HG03175 (cell line): ENCODE data around the gene LIMK2.
"Not testable (repeated sequence)": the region's sequence is repeated elsewhere in the genome, so short reads cannot be mapped to it uniquely, and the experiment has no call there.

ENCODE experiments used
- ATAC-seq: cut with Tn5 transposase; IDR thresholded peaks from one replicate; pipeline ENCODE4 v1.9.1; 2021; ENCODE audit warnings: mild to moderate bottlenecking, moderate library complexity; ENCODE audit not compliant: unreplicated experiment

LIMK2 gene

GRCh38 chr22:31211862-31212730 is at the start of gene LIMK2:
Gene LIMK2, plus strand, starts transcription at chr22:31212298. Its CDS starts 111 bp downstream, at chr22:31212409.
- peak; percentile 84 for ATAC-seq

- ATAC-seq = no peak
Measured at GRCh38 chr22:31170971-31171370, 41.1 kb upstream of the LIMK2 start.

DNA sequence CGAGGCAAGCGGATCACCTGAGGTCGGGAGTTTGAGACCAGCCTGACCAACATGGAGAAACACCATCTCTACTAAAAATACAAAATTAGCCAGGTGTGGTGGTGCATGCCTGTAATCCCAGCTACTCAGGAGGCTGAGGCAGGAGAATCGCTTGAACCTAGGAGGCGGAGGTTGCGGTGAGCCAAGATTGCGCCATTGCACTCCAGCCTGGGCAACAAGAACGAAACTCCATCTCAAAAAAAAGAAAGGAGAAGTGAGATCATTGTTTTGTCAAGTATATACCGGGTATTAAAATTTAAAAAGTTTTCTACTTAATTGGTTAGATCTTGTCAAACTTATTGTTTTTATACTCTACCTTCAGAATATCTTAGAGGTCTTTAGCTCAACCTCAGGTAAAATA is 40.4 kb upstream of the LIMK2 start:
- ATAC-seq = not testable (repeated sequence)

DNA sequence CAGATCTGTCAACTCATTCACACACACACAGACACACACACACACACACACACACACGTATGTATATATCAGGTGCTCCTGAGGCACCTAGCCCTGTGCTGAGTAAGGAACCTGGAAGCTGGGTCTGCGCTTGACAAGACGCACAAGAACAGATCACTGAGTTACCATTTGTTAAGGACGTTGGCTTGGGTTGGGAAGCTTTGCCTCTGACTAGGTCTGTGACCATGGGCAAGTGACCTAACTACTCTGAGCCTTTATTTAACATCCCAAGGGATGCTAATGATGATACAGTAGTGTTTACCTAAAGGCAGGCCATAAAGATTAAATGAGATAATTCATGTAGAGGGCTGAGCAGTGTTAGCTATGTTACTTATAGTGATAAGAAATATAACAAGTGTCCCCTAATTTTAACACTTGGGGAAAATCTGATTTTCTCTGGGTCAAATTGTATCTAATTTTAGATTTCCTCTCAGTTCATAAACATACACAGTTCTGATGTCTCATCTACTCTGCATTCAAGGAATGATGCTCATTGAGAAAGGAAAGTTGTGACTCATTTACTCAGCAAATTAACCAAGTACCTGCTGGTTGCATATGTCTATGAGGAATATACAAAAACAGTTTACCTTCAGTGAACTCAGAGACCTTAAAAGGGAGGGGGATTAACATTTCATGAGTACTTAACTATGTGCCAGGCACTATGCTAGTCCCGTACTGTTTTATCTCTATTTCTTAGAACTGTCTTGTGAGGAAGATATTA is 38.5 kb upstream of the LIMK2 start:
- no peak for ATAC-seq

- ATAC-seq = no peak
Measured at GRCh38 chr22:31176923-31177322, 35.2 kb upstream of the LIMK2 start.

GRCh38 chr22:31177420-31178162 is 34.5 kb upstream of the LIMK2 start:
- no peak for ATAC-seq

DNA sequence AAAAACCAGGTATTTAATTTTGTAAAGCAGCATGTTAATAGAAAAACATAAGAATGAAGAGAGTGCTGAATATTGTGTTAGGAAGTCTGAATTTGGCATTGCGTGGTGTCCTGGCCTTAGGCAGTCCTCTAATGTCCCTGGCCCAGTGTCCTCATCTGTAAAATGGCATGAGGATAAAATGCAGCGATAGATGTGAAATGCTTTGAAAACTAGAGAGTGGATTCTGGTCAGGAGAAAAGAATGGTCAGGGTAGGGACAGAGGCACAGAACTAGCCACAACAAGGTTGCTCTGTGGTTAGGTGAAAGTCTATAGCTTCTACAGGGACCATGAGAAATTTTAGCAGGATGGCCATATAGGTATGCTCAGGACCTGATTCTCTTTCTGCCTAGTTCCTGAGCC is 33.2 kb upstream of the LIMK2 start:
- ATAC-seq = no peak

GRCh38 chr22:31179345-31179744 is 32.8 kb upstream of the LIMK2 start:
- ATAC-seq = no peak

DNA sequence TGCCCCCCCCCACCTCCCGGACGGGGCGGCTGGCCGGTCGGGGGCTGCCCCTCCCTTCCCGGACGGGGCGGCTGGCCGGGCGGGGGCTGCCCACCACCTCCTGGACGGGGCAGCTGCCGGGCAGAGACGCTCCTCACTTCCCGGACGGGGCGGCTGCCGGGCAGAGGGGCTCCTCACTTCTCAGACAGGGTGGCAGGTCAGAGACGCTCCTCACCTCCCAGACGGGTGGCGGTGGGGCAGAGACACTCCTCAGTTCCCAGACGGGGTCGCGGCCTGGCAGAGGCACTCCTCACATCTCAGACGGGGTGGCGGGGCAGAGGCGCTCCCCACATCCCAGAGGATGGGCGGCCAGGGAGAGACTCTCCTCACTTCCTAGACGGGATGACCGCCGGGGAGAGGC is 28.1 kb upstream of the LIMK2 start:
- ATAC-seq = no peak

DNA sequence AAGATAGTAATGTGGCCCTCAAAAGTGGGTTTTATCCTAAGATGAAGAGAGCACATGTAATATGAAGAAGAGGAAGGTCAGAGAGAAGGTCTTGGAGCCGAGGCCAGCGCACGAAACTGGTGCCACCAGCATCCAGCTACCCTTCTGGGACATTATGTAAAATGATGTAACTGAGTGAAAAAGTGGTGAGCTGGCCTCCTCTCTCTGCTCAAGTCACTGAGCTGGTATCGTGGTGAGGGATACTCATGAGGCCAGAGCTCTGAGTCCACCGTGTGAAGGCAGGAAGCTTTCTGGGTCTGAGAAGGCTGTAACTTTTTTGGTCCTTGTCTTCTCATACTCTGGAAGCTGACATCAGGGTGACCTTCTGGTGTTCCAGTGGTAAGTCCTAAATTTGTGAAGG is 27.0 kb upstream of the LIMK2 start:
- ATAC-seq = no peak

- ATAC-seq = no peak
Measured at GRCh38 chr22:31187627-31188026, 24.5 kb upstream of the LIMK2 start.

DNA sequence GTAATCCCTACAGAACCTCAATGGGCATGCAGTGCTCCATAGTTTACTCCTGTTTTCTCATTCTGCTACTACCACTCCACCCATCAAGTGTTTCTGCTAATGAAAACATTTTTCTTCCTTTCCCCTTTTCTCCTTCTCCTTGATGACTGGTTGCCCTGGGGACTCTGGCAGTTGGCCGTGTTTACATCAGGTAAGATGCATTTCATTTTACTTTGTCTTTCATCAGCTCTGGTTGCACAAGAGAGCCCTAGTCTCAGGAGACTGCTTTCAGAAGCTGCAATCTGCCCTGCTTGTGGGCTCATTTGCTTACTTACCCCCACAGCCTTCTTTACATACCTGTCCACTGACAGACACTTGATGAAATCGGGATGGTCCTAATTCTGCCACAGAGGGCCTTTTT is 19.6 kb upstream of the LIMK2 start:
- ATAC-seq = no peak

GRCh38 chr22:31193092-31193491 is 19.0 kb upstream of the LIMK2 start:
- ATAC-seq = no peak

DNA sequence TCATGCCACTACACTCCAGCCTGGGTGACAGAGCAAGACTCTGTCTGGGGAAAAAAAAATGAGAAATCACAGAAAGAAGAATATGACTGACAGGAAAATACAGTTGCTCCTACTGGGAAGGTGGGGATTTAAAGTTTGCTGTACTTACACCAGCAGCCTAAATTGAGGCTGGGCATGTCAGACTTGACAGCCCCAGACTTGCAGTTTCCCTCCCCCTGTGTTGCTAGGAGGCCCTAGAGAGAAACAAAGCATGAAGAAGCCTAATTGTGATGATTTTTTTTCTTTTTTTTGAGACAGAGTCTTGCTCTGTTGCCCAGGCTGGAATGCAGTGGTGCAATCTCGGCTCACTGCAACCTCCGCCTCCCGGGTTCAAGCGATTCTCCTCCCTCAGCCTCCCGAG is 17.4 kb upstream of the LIMK2 start:
- ATAC-seq = not testable (repeated sequence)

GRCh38 chr22:31199187-31199586 is 12.9 kb upstream of the LIMK2 start:
- ATAC-seq = no peak

DNA sequence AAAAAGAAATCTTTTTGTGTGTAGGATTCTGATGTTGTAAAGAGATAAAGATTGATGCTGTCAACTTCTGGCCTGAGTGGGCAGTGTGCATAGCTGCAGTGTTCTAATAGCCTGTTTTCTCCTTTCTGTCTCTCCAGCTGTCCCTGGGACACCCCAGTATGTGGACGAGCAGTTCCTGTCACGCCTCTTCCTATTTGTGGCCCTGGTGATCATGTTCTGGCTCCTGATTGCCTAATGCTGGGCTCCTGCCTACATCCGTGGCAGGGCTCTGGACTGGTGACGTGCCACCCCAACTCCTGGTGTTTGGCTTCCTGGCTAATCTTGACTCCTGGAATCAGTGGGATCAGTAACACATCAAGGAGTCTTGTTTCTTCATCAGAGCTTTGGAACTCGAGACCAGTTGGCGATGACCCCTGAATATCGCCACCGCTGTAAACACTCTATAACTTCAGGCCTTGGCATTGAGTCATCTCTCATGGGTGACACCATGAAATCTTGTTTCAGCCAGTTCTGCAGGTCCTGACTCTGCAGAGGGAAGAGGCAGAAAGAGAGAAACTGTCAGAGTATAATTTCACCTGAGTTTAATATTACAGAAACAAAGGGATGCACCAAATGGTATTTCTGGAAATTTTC is 7.6 kb upstream of the LIMK2 start:
- ATAC-seq = not testable (repeated sequence)

- ATAC-seq = not testable (repeated sequence)
Measured at GRCh38 chr22:31205059-31205458, 7.0 kb upstream of the LIMK2 start.

DNA sequence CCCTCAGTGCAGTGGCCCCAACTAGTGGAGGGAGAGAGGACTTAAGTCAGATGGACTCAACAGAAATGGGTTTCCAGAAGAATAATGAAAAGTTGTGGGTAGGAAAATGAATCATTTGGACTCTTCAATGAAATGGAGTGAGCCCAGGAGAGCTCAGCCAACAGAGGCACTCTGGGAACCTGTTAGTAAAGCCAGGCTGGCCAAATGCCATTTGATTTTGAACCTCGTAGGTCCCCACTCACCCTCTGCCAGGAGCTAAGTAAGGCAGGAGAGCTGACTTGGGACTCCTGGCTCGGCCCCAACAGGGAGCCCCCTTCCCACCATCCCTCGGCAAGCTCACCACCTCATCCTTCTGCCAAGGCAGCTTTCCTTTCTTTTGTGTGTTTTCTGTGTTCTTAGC is 5.6 kb upstream of the LIMK2 start:
- ATAC-seq = not testable (repeated sequence)

DNA sequence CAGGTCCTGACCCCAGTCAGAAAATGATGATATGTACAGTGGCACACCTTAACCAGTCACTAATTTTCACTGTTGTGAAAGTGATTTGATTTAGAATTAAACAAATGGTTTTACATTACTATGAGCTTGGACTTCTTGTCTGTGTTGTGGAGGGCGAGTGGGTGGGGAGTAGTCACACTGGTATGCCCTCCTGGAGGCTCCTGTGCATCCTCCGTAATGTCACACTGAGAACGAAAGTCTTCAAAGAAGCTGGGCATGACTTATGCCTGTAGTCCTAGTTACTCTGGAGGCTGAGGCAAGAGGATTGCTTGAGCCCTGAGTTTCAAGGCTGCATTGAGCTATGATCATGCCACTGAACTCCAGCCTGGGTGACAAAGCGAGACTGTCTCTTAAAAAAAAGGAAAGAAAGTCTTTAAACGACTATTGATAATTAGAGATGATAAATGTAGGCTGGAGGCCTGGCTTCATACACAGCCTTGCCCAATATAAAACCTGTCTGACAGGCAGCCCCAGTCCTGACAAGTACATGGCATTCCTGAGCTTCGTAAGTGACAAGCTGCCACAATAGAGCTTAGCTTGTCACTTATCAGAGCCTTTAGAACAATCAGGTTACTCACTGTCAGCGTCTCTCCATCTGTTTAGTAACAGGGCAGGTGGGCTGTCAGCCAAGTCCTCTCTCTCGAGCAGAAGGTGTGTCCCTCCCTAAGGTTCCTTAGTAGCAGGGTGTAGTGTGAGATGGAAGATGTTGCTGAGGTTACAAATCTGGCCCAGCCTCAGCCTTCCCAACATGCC is 5.0 kb upstream of the LIMK2 start:
- ATAC-seq = no peak
